ENCODE measurements around the gene DHFR. TPM values are rescaled to one million over a fixed set of nuclear protein-coding genes. Genes with fewer than 3 reads are reported as not detected.

The DHFR gene
- total RNA-seq, 2 donors from 2014 or later = 48.6 to 58.5 TPM

DNA sequence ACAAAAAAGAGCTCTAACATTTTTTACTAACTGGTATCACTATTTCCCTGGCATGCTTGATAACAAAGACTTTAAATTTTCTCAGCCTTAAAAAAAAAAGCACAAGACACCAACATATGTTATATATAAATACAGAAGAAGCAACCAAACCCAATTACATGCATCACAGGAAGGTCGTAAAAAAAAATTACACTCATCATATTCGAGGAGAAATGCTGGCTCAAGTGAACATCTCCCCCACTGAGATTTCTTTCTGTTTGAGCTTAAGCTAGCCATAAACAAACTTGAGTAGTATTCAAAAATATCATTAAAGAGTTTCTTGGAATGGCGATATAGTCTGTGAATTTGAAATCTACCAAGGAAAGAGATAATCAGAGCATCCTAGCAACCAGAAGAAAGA is 7.9 kb downstream of the DHFR start:
- Mint-ChIP-seq H3K4me3 (no peak overlapping the region), H3K9me3 (peaks cover 2% of the 10 kb centered on the region), H3K27ac (no peak overlapping the region), H3K36me3 (ENCODE audit: low read depth) (peaks cover 53% of the 10 kb centered on the region), H3K4me1 (peaks cover 4% of the 10 kb centered on the region), H3K27me3 (ENCODE audit: insufficient read depth) (no peaks in the 10 kb centered on the region)
- WGBS, 2 experiments (ENCODE audit: insufficient coverage in 1 of 2, insufficient read length in 1 of 2) = 86 to 91% methylated on average over 1 to 3 of the region's 3 CpGs
- TF ChIP-seq, protein P1, sequence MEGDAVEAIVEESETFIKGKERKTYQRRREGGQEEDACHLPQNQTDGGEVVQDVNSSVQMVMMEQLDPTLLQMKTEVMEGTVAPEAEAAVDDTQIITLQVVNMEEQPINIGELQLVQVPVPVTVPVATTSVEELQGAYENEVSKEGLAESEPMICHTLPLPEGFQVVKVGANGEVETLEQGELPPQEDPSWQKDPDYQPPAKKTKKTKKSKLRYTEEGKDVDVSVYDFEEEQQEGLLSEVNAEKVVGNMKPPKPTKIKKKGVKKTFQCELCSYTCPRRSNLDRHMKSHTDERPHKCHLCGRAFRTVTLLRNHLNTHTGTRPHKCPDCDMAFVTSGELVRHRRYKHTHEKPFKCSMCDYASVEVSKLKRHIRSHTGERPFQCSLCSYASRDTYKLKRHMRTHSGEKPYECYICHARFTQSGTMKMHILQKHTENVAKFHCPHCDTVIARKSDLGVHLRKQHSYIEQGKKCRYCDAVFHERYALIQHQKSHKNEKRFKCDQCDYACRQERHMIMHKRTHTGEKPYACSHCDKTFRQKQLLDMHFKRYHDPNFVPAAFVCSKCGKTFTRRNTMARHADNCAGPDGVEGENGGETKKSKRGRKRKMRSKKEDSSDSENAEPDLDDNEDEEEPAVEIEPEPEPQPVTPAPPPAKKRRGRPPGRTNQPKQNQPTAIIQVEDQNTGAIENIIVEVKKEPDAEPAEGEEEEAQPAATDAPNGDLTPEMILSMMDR (conservative IDR thresholded peaks at IDR 0.05) = no peak
- Histone ChIP-seq H3K9ac (ENCODE audit: extremely low read depth, low read length, poor library complexity, severe bottlenecking) (no peak overlapping the region), H3K27ac (ENCODE audit: low read depth, low read length) (no peak overlapping the region), H3K4me1 (ENCODE audit: control insufficient read depth, insufficient read depth, low read length) (no peaks in the 10 kb centered on the region), H3K9me3 (ENCODE audit: control insufficient read depth, low read length) (peaks cover 11% of the 10 kb centered on the region), H3K27me3 (ENCODE audit: control insufficient read depth, insufficient read depth, low read length, poor library complexity, severe bottlenecking) (no peaks in the 10 kb centered on the region), H3K36me3 (ENCODE audit: control insufficient read depth, insufficient read depth, low read length) (peaks cover 41% of the 10 kb centered on the region), H3K4me3 (ENCODE audit: low read length) (no peak overlapping the region)
- no peak for DNase-seq

DNA sequence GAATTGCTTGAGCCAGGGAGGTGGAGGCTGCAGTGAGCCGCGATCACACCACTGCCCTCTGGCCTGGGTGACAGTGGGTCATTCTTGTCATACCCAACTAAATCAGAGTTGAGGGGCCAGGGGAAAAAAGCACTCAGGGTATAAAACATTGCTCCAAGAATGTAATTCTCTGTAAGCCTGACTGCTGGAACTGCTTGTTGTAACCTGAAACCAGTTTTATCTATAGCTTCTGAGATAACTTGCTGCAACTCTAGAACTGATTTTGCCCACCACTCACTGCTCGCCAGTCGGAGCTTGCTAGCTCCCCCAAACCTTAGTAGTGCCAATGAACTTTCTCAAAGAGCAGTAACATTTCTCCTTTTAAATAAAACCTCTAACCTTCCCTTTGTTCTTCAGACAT is 9.9 kb downstream of the DHFR start:
- no peak overlapping the region for H3K9ac ChIP-seq (ENCODE audit: extremely low read depth, low read length, poor library complexity, severe bottlenecking)
- H3K27ac Mint-ChIP-seq = no peak overlapping the region
- no peaks in the 10 kb centered on the region for H3K27me3 Mint-ChIP-seq (ENCODE audit: insufficient read depth)
- DNase-seq = no peak
- no peak overlapping the region for H3K4me3 ChIP-seq (ENCODE audit: low read length)
- TF ChIP-seq, protein P1 (conservative IDR thresholded peaks at IDR 0.05) = no peak
- peaks cover 69% of the 10 kb centered on the region for H3K36me3 Mint-ChIP-seq (ENCODE audit: low read depth)
- no peak overlapping the region for H3K4me3 Mint-ChIP-seq
- no peak overlapping the region for H3K27ac ChIP-seq (ENCODE audit: low read depth, low read length)
- H3K4me1 Mint-ChIP-seq = peaks cover 4% of the 10 kb centered on the region
- no peaks in the 10 kb centered on the region for H3K27me3 ChIP-seq (ENCODE audit: control insufficient read depth, insufficient read depth, low read length, poor library complexity, severe bottlenecking)
- peaks cover 57% of the 10 kb centered on the region for H3K36me3 ChIP-seq (ENCODE audit: control insufficient read depth, insufficient read depth, low read length)
- H3K4me1 ChIP-seq (ENCODE audit: control insufficient read depth, insufficient read depth, low read length) = no peaks in the 10 kb centered on the region
- peaks cover 2% of the 10 kb centered on the region for H3K9me3 Mint-ChIP-seq
- peaks cover 11% of the 10 kb centered on the region for H3K9me3 ChIP-seq (ENCODE audit: control insufficient read depth, low read length)
- 86 to 88% methylated on average over 2 to 4 of the region's 4 CpGs for whole genome bisulfite sequencing, 2 experiments (ENCODE audit: insufficient coverage in 1 of 2, insufficient read length in 1 of 2)

- H3K9me3 Mint-ChIP-seq = peaks cover 2% of the 10 kb centered on the region
- no peaks in the 10 kb centered on the region for H3K27me3 Mint-ChIP-seq (ENCODE audit: insufficient read depth)
- H3K27ac Mint-ChIP-seq = no peak overlapping the region
- 96 to 100% methylated on average over 1 to 4 of the region's 4 CpGs for WGBS, 2 experiments (ENCODE audit: insufficient coverage in 1 of 2, insufficient read length in 1 of 2)
- H3K4me1 Mint-ChIP-seq = peaks cover 4% of the 10 kb centered on the region
- no peak overlapping the region for H3K4me3 Mint-ChIP-seq
- DNase-seq = no peak
- Histone ChIP-seq H3K27me3 (ENCODE audit: control insufficient read depth, insufficient read depth, low read length, poor library complexity, severe bottlenecking) (no peaks in the 10 kb centered on the region), H3K36me3 (ENCODE audit: control insufficient read depth, insufficient read depth, low read length) (peaks cover 66% of the 10 kb centered on the region), H3K9ac (ENCODE audit: extremely low read depth, low read length, poor library complexity, severe bottlenecking) (no peak overlapping the region), H3K27ac (ENCODE audit: low read depth, low read length) (no peak overlapping the region), H3K4me1 (ENCODE audit: control insufficient read depth, insufficient read depth, low read length) (no peaks in the 10 kb centered on the region), H3K9me3 (ENCODE audit: control insufficient read depth, low read length) (peaks cover 11% of the 10 kb centered on the region), H3K4me3 (ENCODE audit: low read length) (no peak overlapping the region)
- peaks cover 77% of the 10 kb centered on the region for H3K36me3 Mint-ChIP-seq (ENCODE audit: low read depth)
- TF ChIP-seq, protein P1 (conservative IDR thresholded peaks at IDR 0.05) = no peak
Observed at GRCh38 chr5:80641353-80641752, 13.4 kb downstream of the DHFR start.
